Common myeloid progenitor, CD34-positive (primary cell): ENCODE measurements around the gene SPATA20.

ENCODE experiments used
- CTCF ChIA-PET: fragments of 350-600 bp; sonication (Branson Sonifier 250); formaldehyde crosslinking; loops from one replicate; lab custom pipeline; 2021; ENCODE audit warnings: antibody characterized with exemption; lab: Charles Lee
- POLR2A ChIA-PET: fragments of 350-600 bp; sonication (Branson Sonifier 250); formaldehyde crosslinking; loops from one replicate; lab custom pipeline; 2021; ENCODE audit warnings: antibody characterized with exemption; lab: Charles Lee
- DNase-seq, 3 donors: peaks; one replicate each; pipeline versions ENCODE4 v3.0.0 to v3.0.0-alpha.2; 2013
- H3K27ac ChIP-seq, 2 experiments: 1 replicate in 1 of 2; 2 replicates in 1 of 2; pipeline ENCODE4 v1.7.0; 2013; ENCODE audit warnings: inconsistent platforms in 2 of 2, low read length in 2 of 2, mild to moderate bottlenecking in 2 of 2, low read depth in 1 of 2, moderate library complexity in 1 of 2; ENCODE audit not compliant: severe bottlenecking in 2 of 2, insufficient read depth in 1 of 2, poor library complexity in 1 of 2
- H3K27me3 ChIP-seq, 5 experiments: replicated peaks in 2 of 5; 1 replicate in 3 of 5; 2 replicates in 2 of 5; pipeline versions ENCODE4 v1.6.1 to v1.7.0; 2013; ENCODE audit warnings: low read length in 4 of 5, mild to moderate bottlenecking in 2 of 5, moderate library complexity in 2 of 5, inconsistent platforms in 1 of 5; ENCODE audit not compliant: insufficient read depth in 5 of 5, control insufficient read depth in 4 of 5
- H3K36me3 ChIP-seq, 4 experiments: 1 replicate in 2 of 4; 2 replicates in 2 of 4; pipeline versions ENCODE4 v1.6.1 to v1.7.0; 2013; ENCODE audit warnings: low read length in 3 of 4, control low read depth in 1 of 4, mild to moderate bottlenecking in 1 of 4; ENCODE audit not compliant: control insufficient read depth in 4 of 4, insufficient read depth in 4 of 4
- H3K4me1 ChIP-seq, 4 experiments: 1 replicate in 3 of 4; 2 replicates in 1 of 4; pipeline versions ENCODE4 v1.6.1 to v1.7.1; 2013; ENCODE audit warnings: low read length in 3 of 4, mild to moderate bottlenecking in 3 of 4, control low read depth in 1 of 4, inconsistent platforms in 1 of 4, moderate library complexity in 1 of 4; ENCODE audit not compliant: control insufficient read depth in 4 of 4, insufficient read depth in 4 of 4; ENCODE audit errors: control extremely low read depth in 1 of 4
- H3K4me3 ChIP-seq, 7 experiments: 1 replicate in 4 of 7; 2 replicates in 3 of 7; pipeline versions ENCODE4 v1.5.1 to v1.7.0; 2013; ENCODE audit warnings: mild to moderate bottlenecking in 7 of 7, low read length in 6 of 7, moderate library complexity in 6 of 7, inconsistent platforms in 2 of 7, low read depth in 2 of 7, control low read depth in 1 of 7; ENCODE audit not compliant: insufficient read depth in 4 of 7, control insufficient read depth in 1 of 7; ENCODE audit errors: extremely low read depth in 1 of 7
- H3K9me3 ChIP-seq, 5 experiments: 1 replicate in 4 of 5; 2 replicates in 1 of 5; pipeline versions ENCODE4 v1.6.1 to v1.7.1; 2013; ENCODE audit warnings: low read length in 4 of 5, mild to moderate bottlenecking in 2 of 5, inconsistent platforms in 1 of 5, low read depth in 1 of 5, moderate library complexity in 1 of 5; ENCODE audit not compliant: control insufficient read depth in 4 of 5, insufficient read depth in 2 of 5; ENCODE audit errors: control extremely low read depth in 1 of 5
- WGBS: methylation state at CpG from one replicate; pipeline ENCODE4 v1.1.5; 2013; ENCODE audit not compliant: insufficient coverage; 5-methylcytosine and 5-hydroxymethylcytosine counted together

The SPATA20 gene

GRCh38 chr17:50578173-50578572, 31.2 kb downstream of the SPATA20 start:
- ChIA-PET CTCF (interaction anchor here (1.6 kb wide), 1 partner anchor 44 kb away, joined by 3 read pairs; no protein-coding TSS in a partner anchor), POLR2A (no interaction called here)
- Histone ChIP-seq H3K36me3 (no peaks in the 10 kb centered on the region), H3K27ac (no peak overlapping the region), H3K27me3 (peaks cover 0 to 10% (median 2%) of the 10 kb centered on the region in 5 experiments), H3K4me3 (no peak overlapping the region), H3K4me1 (peaks cover 0 to 2% (median 0%) of the 10 kb centered on the region in 4 experiments), H3K9me3 (no peaks in the 10 kb centered on the region)
- 93% methylated on average over 16 of the region's 16 CpGs for WGBS
- no peak for DNase-seq

DNA sequence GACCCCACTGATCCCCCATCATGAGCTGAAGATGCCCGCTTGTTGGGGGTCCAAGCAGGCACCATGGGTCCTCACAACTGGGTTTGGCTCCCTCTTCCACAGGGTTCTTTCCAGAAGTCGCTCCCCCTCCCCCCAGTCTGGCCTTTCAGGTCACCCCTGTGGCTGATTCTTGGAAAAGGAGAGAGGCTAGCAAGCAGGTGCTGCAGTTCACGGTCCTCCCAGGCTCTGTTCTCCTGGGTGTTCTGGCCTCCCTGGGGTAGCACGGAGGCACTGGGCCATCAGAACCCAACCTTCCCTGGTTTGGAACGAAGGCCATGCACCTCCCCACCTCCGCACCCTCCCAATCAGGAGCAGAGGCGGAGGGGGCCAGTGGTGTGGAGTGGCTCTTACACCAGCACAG, 32.4 kb downstream of the SPATA20 start:
- WGBS: 96% methylated on average over 4 of the region's 7 CpGs
- peaks cover 0 to 15% (median 2%) of the 10 kb centered on the region in 5 experiments for H3K27me3 ChIP-seq
- DNase-seq: no peak
- ChIA-PET CTCF (no interaction called here), POLR2A (no interaction called here)
- H3K27ac ChIP-seq: no peak overlapping the region
- H3K36me3 ChIP-seq: no peaks in the 10 kb centered on the region
- H3K4me1 ChIP-seq: peaks cover 0 to 2% (median 0%) of the 10 kb centered on the region in 4 experiments
- no peaks in the 10 kb centered on the region for H3K9me3 ChIP-seq
- H3K4me3 ChIP-seq: no peak overlapping the region

DNA sequence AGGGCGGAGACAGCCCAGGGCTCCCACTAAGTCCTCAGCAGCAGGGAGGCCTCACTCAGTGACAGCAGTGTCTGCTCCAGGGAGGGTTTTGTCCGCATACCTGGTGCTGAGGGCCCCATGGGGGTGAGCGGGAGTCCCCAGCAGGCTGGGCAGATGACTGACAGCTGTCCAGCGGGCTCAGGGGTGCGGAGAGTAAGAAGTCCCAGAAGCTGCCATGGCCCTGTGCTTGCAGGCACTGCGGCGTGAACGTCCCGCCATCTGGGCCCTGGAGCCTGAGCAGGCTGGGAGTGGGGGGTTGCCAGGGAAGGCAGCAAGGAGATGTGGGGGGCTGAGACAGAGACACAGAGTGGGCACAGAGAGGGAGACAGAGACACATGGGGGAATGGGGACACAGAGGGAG, 33.7 kb downstream of the SPATA20 start:
- H3K27me3 ChIP-seq: peaks cover 0 to 13% (median 2%) of the 10 kb centered on the region in 5 experiments
- 92% methylated on average over 6 of the region's 9 CpGs for WGBS
- H3K36me3 ChIP-seq: no peaks in the 10 kb centered on the region
- peaks cover 0 to 2% (median 0%) of the 10 kb centered on the region in 4 experiments for H3K4me1 ChIP-seq
- POLR2A ChIA-PET: no interaction called here
- H3K27ac ChIP-seq: no peak overlapping the region
- H3K4me3 ChIP-seq: no peak overlapping the region
- H3K9me3 ChIP-seq: no peaks in the 10 kb centered on the region
- CTCF ChIA-PET: no interaction called here
- no peak for DNase-seq

- ChIA-PET CTCF (interaction anchor here (1.0 kb wide), 1 partner anchor 49 kb away, joined by 3 read pairs; no protein-coding TSS in a partner anchor), POLR2A (no interaction called here)
Observed at GRCh38 chr17:50581316-50581715, 34.3 kb downstream of the SPATA20 start.

DNA sequence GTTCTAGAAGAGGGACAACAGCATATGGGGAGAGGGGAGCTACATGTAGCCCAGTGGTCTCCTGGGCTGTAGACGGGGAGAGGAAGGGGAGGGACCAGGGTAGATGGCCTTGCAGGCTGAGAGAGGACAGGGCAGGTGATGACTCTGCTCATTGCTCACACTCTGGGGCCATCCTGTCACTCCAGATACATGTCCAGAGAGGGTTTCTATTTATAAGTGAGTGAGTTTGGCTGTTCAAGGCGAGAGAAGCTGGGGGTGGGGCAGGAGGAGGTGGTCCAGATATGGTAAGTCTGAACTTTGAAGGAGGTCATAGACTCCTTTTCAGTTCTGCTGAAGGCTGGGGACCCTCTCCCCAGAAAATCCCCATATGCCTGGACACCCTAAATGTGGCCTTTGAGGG, 35.8 kb downstream of the SPATA20 start:
- DNase-seq: no peak
- CTCF ChIA-PET: interaction anchor here (1.0 to 1.3 kb wide), 5 partner anchors 16 to 43 kb away, joined by 3 to 4 read pairs (median 4); no protein-coding TSS in a partner anchor
- H3K27ac ChIP-seq: no peak overlapping the region
- H3K4me1 ChIP-seq: peaks cover 0 to 2% (median 0%) of the 10 kb centered on the region in 4 experiments
- H3K4me3 ChIP-seq: no peak overlapping the region
- H3K36me3 ChIP-seq: no peaks in the 10 kb centered on the region
- WGBS: 100% methylated on average over 2 of the region's 2 CpGs
- peaks cover 0 to 10% (median 0%) of the 10 kb centered on the region in 5 experiments for H3K27me3 ChIP-seq
- no peaks in the 10 kb centered on the region for H3K9me3 ChIP-seq
- POLR2A ChIA-PET: no interaction called here

More at GRCh38 chr17:50581316-50581715, 34.3 kb downstream of the SPATA20 start:
- Histone ChIP-seq H3K9me3 (no peaks in the 10 kb centered on the region), H3K4me3 (no peak overlapping the region), H3K27ac (no peak overlapping the region), H3K27me3 (peaks cover 0 to 13% (median under 1%) of the 10 kb centered on the region in 5 experiments), H3K36me3 (no peaks in the 10 kb centered on the region), H3K4me1 (peaks cover 0 to 2% (median 0%) of the 10 kb centered on the region in 4 experiments)
- WGBS: 98% methylated on average over 6 of the region's 12 CpGs
- DNase-seq: no peak

GRCh38 chr17:50583641-50584040, 36.7 kb downstream of the SPATA20 start:
- H3K36me3 ChIP-seq: no peaks in the 10 kb centered on the region
- no peaks in the 10 kb centered on the region for H3K9me3 ChIP-seq
- ChIA-PET CTCF (interaction anchor here (1.3 to 1.5 kb wide), 2 partner anchors 32 to 42 kb away, joined by 4 to 9 read pairs; no protein-coding TSS in a partner anchor), POLR2A (no interaction called here)
- H3K27me3 ChIP-seq: peaks cover 0 to 10% (median 0%) of the 10 kb centered on the region in 5 experiments
- 45% methylated on average over 7 of the region's 7 CpGs for WGBS
- no peak overlapping the region for H3K4me3 ChIP-seq
- peaks cover 0 to 2% (median 0%) of the 10 kb centered on the region in 4 experiments for H3K4me1 ChIP-seq
- H3K27ac ChIP-seq: no peak overlapping the region
- DNase-seq: no peak

GRCh38 chr17:50584116-50584515, 37.1 kb downstream of the SPATA20 start:
- Histone ChIP-seq H3K9me3 (no peaks in the 10 kb centered on the region), H3K27me3 (peaks cover 0 to 12% (median 0%) of the 10 kb centered on the region in 5 experiments), H3K4me3 (no peak overlapping the region), H3K36me3 (no peaks in the 10 kb centered on the region), H3K27ac (no peak overlapping the region), H3K4me1 (peaks cover 0 to 2% (median 0%) of the 10 kb centered on the region in 4 experiments)
- CTCF ChIA-PET: interaction anchor here (1.5 kb wide), 1 partner anchor 42 kb away, joined by 9 read pairs; no protein-coding TSS in a partner anchor
- DNase-seq: no peak
- POLR2A ChIA-PET: no interaction called here
- 97% methylated on average over 4 of the region's 4 CpGs for WGBS
